ENCODE results near the gene LDLRAD3. TPM values are rescaled to one million over a fixed set of nuclear protein-coding genes. Genes with fewer than 3 reads are reported as not detected.

Gene LDLRAD3
- total RNA-seq, 1 experiment from 2014 or later: 28.1 TPM

DNA sequence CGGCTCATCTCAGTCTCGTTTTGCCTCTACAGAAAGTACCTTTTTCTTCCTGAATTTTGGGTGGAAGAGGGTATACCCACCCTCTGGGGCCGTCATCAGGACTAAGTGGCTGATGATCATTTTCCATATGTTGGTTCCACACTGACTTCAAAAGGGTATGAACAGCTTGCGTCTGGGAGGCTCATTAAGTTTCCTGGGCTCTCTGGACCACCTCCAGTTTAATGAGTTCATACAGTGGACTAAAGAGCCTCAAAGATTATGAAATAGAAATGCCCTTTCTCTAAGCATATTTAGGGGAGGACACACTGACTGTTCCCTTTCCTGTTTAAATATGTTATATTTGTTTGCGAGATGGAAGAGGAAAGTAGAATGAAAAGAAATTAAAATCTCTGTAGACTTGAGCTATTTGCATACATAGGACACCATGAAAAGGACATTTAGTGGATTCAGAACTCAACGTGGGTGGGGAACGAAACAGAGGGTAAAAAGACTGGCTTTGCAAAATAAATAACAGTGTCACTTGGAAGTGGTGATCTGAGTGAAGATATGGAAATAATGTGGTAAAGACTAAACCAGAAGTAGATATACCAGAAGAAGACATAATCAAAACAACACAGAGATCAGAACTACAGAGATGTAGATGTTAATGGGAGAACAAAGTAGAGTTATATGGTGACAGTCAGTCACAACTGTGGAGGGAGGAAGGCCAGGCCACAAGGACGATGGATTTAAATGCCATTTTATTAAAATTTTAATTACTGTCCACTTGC is 18.7 kb downstream of the LDLRAD3 start:
- TF ChIP-seq POLR2AphosphoS5 (IDR thresholded peaks at IDR 0.05; ENCODE audit: low read depth, low read length): no peak
- TF ChIP-seq CTCF (IDR thresholded peaks at IDR 0.05): no peak
- no peak for TF ChIP-seq TCF7L2 (IDR thresholded peaks at IDR 0.05; ENCODE audit: low read depth, low read length)
- no peak for TF ChIP-seq REST (IDR thresholded peaks at IDR 0.05; ENCODE audit: insufficient read depth in 1 of 2, low read depth in 2 of 2, low read length in 1 of 2)
- TF ChIP-seq SIN3A (IDR thresholded peaks at IDR 0.05; ENCODE audit: borderline replicate concordance, insufficient read depth, low read depth, low read length): no peak
- H3K9me3 ChIP-seq (ENCODE audit: control insufficient read depth, insufficient read depth, low read depth, low read length): peaks cover 4% of the 10 kb centered on the region; the same call in 1 of the 2 replicates
- intact Hi-C loops (cut with micrococcal nuclease; ENCODE audit: unreplicated experiment): no loop called here
- H3K36me3 ChIP-seq (ENCODE audit: control insufficient read depth, insufficient read depth, low read length): no peaks in the 10 kb centered on the region
- POLR2A ChIA-PET: no interaction called here
- in situ Hi-C loops (cut with HindIII; ENCODE audit: low pct_unique_long_range_greater_than_20kb, low sequenced_read_pairs): no loop called here
- no peaks in the 10 kb centered on the region for H3K27me3 ChIP-seq (ENCODE audit: control insufficient read depth, insufficient read depth, low read length)
- no peak overlapping the region for H3K27ac ChIP-seq (ENCODE audit: low read length)
- ATAC-seq (no peak), DNase-seq (ENCODE audit: low read depth, low spot score) (no peak)
- no peaks in the 10 kb centered on the region for H3K4me1 ChIP-seq (ENCODE audit: control insufficient read depth, insufficient read depth, low read length)
- no TSS peak for BruUV-seq (replicated peaks)
- no peak overlapping the region for H3K4me3 ChIP-seq (ENCODE audit: low read depth in 2 of 2, low read length in 2 of 2)
- CTCF ChIA-PET: no interaction called here

- Histone ChIP-seq H3K36me3 (ENCODE audit: control insufficient read depth, insufficient read depth, low read length) (no peaks in the 10 kb centered on the region), H3K9me3 (ENCODE audit: control insufficient read depth, insufficient read depth, low read depth, low read length) (peaks cover 4% of the 10 kb centered on the region; the same call in 1 of the 2 replicates), H3K27me3 (ENCODE audit: control insufficient read depth, insufficient read depth, low read length) (no peaks in the 10 kb centered on the region), H3K4me1 (ENCODE audit: control insufficient read depth, insufficient read depth, low read length) (no peaks in the 10 kb centered on the region), H3K4me3 (ENCODE audit: low read depth in 2 of 2, low read length in 2 of 2) (no peak overlapping the region), H3K27ac (ENCODE audit: low read length) (no peak overlapping the region)
- TF ChIP-seq CTCF (IDR thresholded peaks at IDR 0.05) (no peak), TCF7L2 (IDR thresholded peaks at IDR 0.05; ENCODE audit: low read depth, low read length) (no peak)
- ChIA-PET POLR2A (no interaction called here), CTCF (no interaction called here)
- BruUV-seq (replicated peaks): no TSS peak
- in situ Hi-C loops (cut with HindIII; ENCODE audit: low pct_unique_long_range_greater_than_20kb, low sequenced_read_pairs): no loop called here
- intact Hi-C loops (cut with micrococcal nuclease; ENCODE audit: unreplicated experiment): no loop called here
- ATAC-seq: no peak
- no peak for DNase-seq (ENCODE audit: low read depth, low spot score)
Measured at GRCh38 chr11:35963911-35964310, 20.0 kb downstream of the LDLRAD3 start.

All from Panc1 (cell line).